HepG2 (cell line): ENCODE results near the gene MYADML2. TPM values are rescaled to one million over a fixed set of nuclear protein-coding genes. Genes with fewer than 3 reads are reported as not detected.

ENCODE experiments used
- DBP ChIP-seq: sonication (generic); formaldehyde crosslinking; IDR thresholded peaks from 2 replicates; pipeline ENCODE4 v1.4.0; 2020; ENCODE audit warnings: missing genetic modification reagents; ENCODE audit errors: not compliant biosample characterization
- E2F5 ChIP-seq: sonication (generic); formaldehyde crosslinking; conservative IDR thresholded peaks from 2 replicates; pipeline ENCODE4 v1.4.0; 2020; ENCODE audit warnings: missing genetic modification reagents
- IKZF4 ChIP-seq: sonication (generic); formaldehyde crosslinking; IDR thresholded peaks from 2 replicates; pipeline ENCODE4 v1.5.1; 2020; ENCODE audit warnings: borderline replicate concordance, mild to moderate bottlenecking, low read depth, missing genetic modification reagents; ENCODE audit errors: not compliant biosample characterization
- IRF9 ChIP-seq: sonication (generic); formaldehyde crosslinking; IDR thresholded peaks from 2 replicates; pipeline ENCODE4 v1.8.0; 2022; ENCODE audit warnings: missing genetic modification reagents, mild to moderate bottlenecking, borderline replicate concordance
- KLF6 ChIP-seq: IDR thresholded peaks from 2 replicates; pipeline ENCODE4 v1.8.0; 2016; ENCODE audit warnings: missing biosample characterization, missing genetic modification reagents
- MEF2D ChIP-seq: sonication (generic); formaldehyde crosslinking; IDR thresholded peaks from 2 replicates; pipeline ENCODE4 v1.5.1; 2020; ENCODE audit warnings: mild to moderate bottlenecking, missing genetic modification reagents
- NONO ChIP-seq, 2 experiments: fragments of 450-650 bp in 1 of 2; sonication (generic) in 1 of 2; formaldehyde crosslinking in 1 of 2; IDR thresholded peaks in 1 of 2; conservative IDR thresholded peaks in 1 of 2; 2 replicates each; pipeline versions ENCODE4 v1.6.1 to v1.8.0; 2017 to 2022; ENCODE audit warnings: mild to moderate bottlenecking in 1 of 2, missing genetic modification reagents in 1 of 2, moderate library complexity in 1 of 2
- POLR2AphosphoS5 ChIP-seq: IDR thresholded peaks from 2 replicates; pipeline ENCODE4 v1.6.1; 2012; ENCODE audit warnings: low read depth, low read length
- SAFB2 ChIP-seq: sonication (generic); formaldehyde crosslinking; IDR thresholded peaks from 2 replicates; pipeline ENCODE4 v1.5.1; 2020; ENCODE audit warnings: missing genetic modification reagents, low read depth, mild to moderate bottlenecking, borderline replicate concordance
- TCF7 ChIP-seq: sonication (generic); IDR thresholded peaks from 2 replicates; pipeline ENCODE4 v1.6.1; 2016; ENCODE audit warnings: antibody characterized with exemption, low read depth
- YY1 ChIP-seq: IDR thresholded peaks from 2 replicates; pipeline ENCODE4 v1.6.1; 2011; ENCODE audit warnings: low read length, low read depth, moderate library complexity, mild to moderate bottlenecking; ENCODE audit not compliant: insufficient read depth, insufficient replicate concordance
- ZBTB8A ChIP-seq: sonication (generic); formaldehyde crosslinking; IDR thresholded peaks from 2 replicates; pipeline ENCODE4 v1.4.0; 2020; ENCODE audit warnings: mild to moderate bottlenecking, low read depth, missing genetic modification reagents, borderline replicate concordance
- ZFP82 ChIP-seq: sonication (generic); formaldehyde crosslinking; IDR thresholded peaks from 2 replicates; pipeline ENCODE4 v1.5.1; 2020; ENCODE audit warnings: mild to moderate bottlenecking, missing genetic modification reagents, borderline replicate concordance
- ZNF20 ChIP-seq: sonication (generic); formaldehyde crosslinking; IDR thresholded peaks from 2 replicates; pipeline ENCODE4 v1.4.0; 2020; ENCODE audit warnings: mild to moderate bottlenecking, moderate library complexity, missing genetic modification reagents
- ZNF251 ChIP-seq: sonication (generic); formaldehyde crosslinking; IDR thresholded peaks from 2 replicates; pipeline ENCODE4 v1.9.0; 2021; ENCODE audit warnings: mild to moderate bottlenecking, missing genetic modification reagents
- ZNF281 ChIP-seq: sonication (generic); formaldehyde crosslinking; IDR thresholded peaks from 2 replicates; pipeline ENCODE4 v1.4.0; 2020; ENCODE audit warnings: missing genetic modification reagents, borderline replicate concordance
- ZNF569 ChIP-seq: sonication (generic); formaldehyde crosslinking; IDR thresholded peaks from 2 replicates; pipeline ENCODE4 v1.5.0; 2020; ENCODE audit warnings: mild to moderate bottlenecking, missing genetic modification reagents, moderate library complexity, borderline replicate concordance
- ZNF7 ChIP-seq: IDR thresholded peaks from 2 replicates; pipeline ENCODE4 v1.6.1; 2016; ENCODE audit warnings: missing biosample characterization, missing genetic modification reagents
- ZNF792 ChIP-seq: IDR thresholded peaks from 2 replicates; pipeline ENCODE4 v1.6.1; 2016
- ZSCAN31 ChIP-seq: sonication (generic); formaldehyde crosslinking; IDR thresholded peaks from 2 replicates; pipeline ENCODE4 v1.5.0; 2020; ENCODE audit warnings: low read depth, mild to moderate bottlenecking, missing genetic modification reagents
- ZSCAN5A ChIP-seq: sonication (generic); formaldehyde crosslinking; IDR thresholded peaks from 2 replicates; pipeline ENCODE4 v1.8.0; 2022; ENCODE audit warnings: mild to moderate bottlenecking, missing genetic modification reagents, borderline replicate concordance
- polyA plus RNA-seq, 8 experiments: library from polyadenylated mRNA; depleted of rRNA in 3 of 8; stranded (reverse) in 7 of 8; unstranded in 1 of 8; fragments of >200 nt; fragmentation: Illumina TruSeq in 4 of 8; extraction: Trizol in 4 of 8; gene quantifications; 2 replicates each; pipeline versions ENCODE4 v1.2.1 to v1.2.3, GENCODE V29; 2011 to 2016; ENCODE audit warnings: low read depth in 4 of 8, missing spikeins in 1 of 8, mixed read lengths in 1 of 8; ENCODE audit not compliant: insufficient read depth in 1 of 8
- total RNA-seq, 5 experiments: library from RNA; depleted of rRNA; stranded (reverse); fragments of >200 nt; fragmentation: Illumina TruSeq; extraction: Trizol; gene quantifications; 2 replicates each; pipeline ENCODE4 v1.2.3, GENCODE V29; 2016; ENCODE audit warnings: low read depth in 1 of 5

MYADML2 gene
- total and polyA plus RNA-seq, 2 of the 13 experiments (the other 11 are each of a cell fraction or from before 2014, with no cell fraction given), result not detected

GRCh38 chr17:81924557-81925532 lies 22.2 kb downstream of the MYADML2 start (continued):
- TF ChIP-seq POLR2AphosphoS5, result no peak
- no peak for TF ChIP-seq TCF7
- TF ChIP-seq DBP, result no peak
- no peak for TF ChIP-seq ZFP82 (CRISPR knock-in tag)
- TF ChIP-seq ZNF569 (CRISPR knock-in tag), result no peak
- no peak for TF ChIP-seq ZNF20
- TF ChIP-seq ZNF7, result no peak
- TF ChIP-seq ZSCAN31 (CRISPR knock-in tag), result no peak
- TF ChIP-seq NONO (IDR thresholded peaks at IDR 0.05), result no peak
- TF ChIP-seq NONO (CRISPR knock-in tag; conservative IDR thresholded peaks at IDR 0.05), result 0 out of 2 replicates have a peak, but pooled peaks have one; percentile 35
- TF ChIP-seq ZSCAN5A (CRISPR knock-in tag), result no peak
- peak; percentile 98 for TF ChIP-seq ZNF281
- no peak for TF ChIP-seq ZNF251 (CRISPR knock-in tag)
- TF ChIP-seq SAFB2, result no peak
- TF ChIP-seq E2F5 (CRISPR knock-in tag), result no peak
- TF ChIP-seq ZBTB8A (CRISPR knock-in tag), result no peak
- no peak for TF ChIP-seq KLF6
- TF ChIP-seq IKZF4, result no peak
- TF ChIP-seq YY1, result peak; percentile 12
- no peak for TF ChIP-seq MEF2D (CRISPR knock-in tag)
- no peak for TF ChIP-seq ZNF792 (CRISPR knock-in tag)
- TF ChIP-seq IRF9 (CRISPR knock-in tag), result no peak
